ENCODE results near the gene JAKMIP3. TPM values are rescaled to one million over a fixed set of nuclear protein-coding genes. Genes with fewer than 3 reads are reported as not detected.

The JAKMIP3 gene
- total RNA-seq, 3 donors from 2014 or later: 0.20 to 1.4 (median 0.24) TPM

GRCh38 chr10:132050191-132050590 is 15.6 kb upstream of the JAKMIP3 start:
- no peak overlapping the region for H3K4me3 ChIP-seq
- no peak for TF ChIP-seq CTCF (IDR thresholded peaks at IDR 0.05)
- ATAC-seq (no peak), DNase-seq (no peak)
- intact Hi-C loops (cut with DNase I, micrococcal nuclease): no loop called here
- H3K4me1 ChIP-seq (ENCODE audit: low read depth): no peaks in the 10 kb centered on the region
- no peaks in the 10 kb centered on the region for H3K36me3 ChIP-seq (ENCODE audit: low read depth)
- peaks cover 23% of the 10 kb centered on the region for H3K9me3 ChIP-seq

DNA sequence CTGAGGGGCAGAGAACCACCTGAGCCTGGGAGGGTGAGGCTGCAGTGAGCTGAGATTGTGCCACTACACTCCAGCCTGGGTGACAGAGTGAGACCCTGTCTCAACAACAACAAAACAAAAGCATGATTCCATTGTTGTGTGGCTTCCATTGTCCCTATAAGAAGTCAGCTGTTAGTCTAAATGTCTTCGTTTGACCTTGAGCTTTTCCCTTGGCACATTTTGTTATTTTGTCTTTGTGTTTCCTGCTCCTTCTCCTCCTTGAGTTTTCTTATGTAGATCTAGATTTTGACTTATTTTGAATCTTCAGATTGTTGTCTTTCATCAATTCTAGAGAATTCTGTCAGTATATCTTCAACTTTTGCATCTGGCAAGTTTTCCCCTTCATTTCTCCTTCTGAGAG is 13.6 kb upstream of the JAKMIP3 start:
- TF ChIP-seq CTCF (IDR thresholded peaks at IDR 0.05): no peak
- Histone ChIP-seq H3K4me1 (ENCODE audit: low read depth) (no peaks in the 10 kb centered on the region), H3K36me3 (ENCODE audit: low read depth) (no peaks in the 10 kb centered on the region), H3K9me3 (peaks cover 23% of the 10 kb centered on the region), H3K4me3 (no peak overlapping the region)
- intact Hi-C loops (cut with DNase I, micrococcal nuclease): no loop called here
- no peak for ATAC-seq
- DNase-seq: no peak

DNA sequence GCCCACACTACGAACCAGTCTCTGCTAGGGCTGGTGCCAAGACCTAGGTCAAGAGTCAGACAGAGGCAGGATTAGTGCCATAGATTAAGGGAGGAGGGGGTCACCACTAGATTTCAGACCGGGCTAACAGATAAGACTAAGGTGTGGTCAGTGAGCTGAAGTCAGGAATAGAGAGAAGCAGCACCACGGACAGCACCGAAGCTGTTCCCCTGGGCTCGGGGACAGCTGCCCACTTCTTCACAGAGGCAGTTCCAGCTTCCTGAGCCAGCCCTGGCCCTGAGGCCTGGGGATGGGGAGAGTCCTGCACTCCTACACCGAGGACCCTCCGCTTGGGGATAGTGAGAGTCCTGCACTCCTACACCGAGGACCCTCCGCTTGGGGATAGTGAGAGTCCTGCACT is 11.2 kb upstream of the JAKMIP3 start:
- intact Hi-C loops (cut with DNase I, micrococcal nuclease): no loop called here
- Histone ChIP-seq H3K4me1 (ENCODE audit: low read depth) (no peaks in the 10 kb centered on the region), H3K36me3 (ENCODE audit: low read depth) (no peaks in the 10 kb centered on the region), H3K9me3 (peaks cover 23% of the 10 kb centered on the region), H3K4me3 (no peak overlapping the region)
- DNase-seq (peak in 1 of 3 donors; percentile 16), ATAC-seq (no peak)
- no peak for TF ChIP-seq CTCF (IDR thresholded peaks at IDR 0.05)

DNA sequence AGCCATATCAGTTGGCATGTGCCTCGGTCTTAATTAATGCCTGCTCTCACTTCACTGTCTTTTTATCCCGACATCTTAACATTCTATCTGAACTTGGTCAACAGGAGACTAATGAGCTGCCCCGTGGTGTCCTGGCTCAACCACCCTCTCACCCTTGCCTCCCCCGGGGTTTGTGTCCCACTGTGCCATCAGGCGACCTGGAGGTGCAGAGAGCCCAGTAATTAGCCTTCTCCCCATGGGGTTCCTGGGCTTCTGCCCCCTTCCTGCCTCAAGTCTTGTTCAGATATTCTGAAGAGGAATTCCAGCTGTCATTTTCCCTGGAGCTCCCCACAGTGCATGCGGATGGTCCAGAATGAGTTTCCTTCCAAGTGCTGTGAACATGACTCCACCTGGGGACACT is 10.1 kb upstream of the JAKMIP3 start:
- Histone ChIP-seq H3K4me1 (ENCODE audit: low read depth) (no peaks in the 10 kb centered on the region), H3K4me3 (no peak overlapping the region), H3K9me3 (peaks cover 23% of the 10 kb centered on the region), H3K36me3 (ENCODE audit: low read depth) (no peaks in the 10 kb centered on the region)
- TF ChIP-seq CTCF (IDR thresholded peaks at IDR 0.05): no peak
- ATAC-seq: no peak
- intact Hi-C loops (cut with DNase I, micrococcal nuclease): no loop called here
- peak in 1 of 3 donors; percentile 12 for DNase-seq

- intact Hi-C loops (cut with DNase I, micrococcal nuclease): no loop called here
- ATAC-seq (no peak), DNase-seq (no peak)
- no peak overlapping the region for H3K4me3 ChIP-seq
- peaks cover 18% of the 10 kb centered on the region for H3K9me3 ChIP-seq
- no peaks in the 10 kb centered on the region for H3K4me1 ChIP-seq (ENCODE audit: low read depth)
- no peak for TF ChIP-seq CTCF (IDR thresholded peaks at IDR 0.05)
- H3K36me3 ChIP-seq (ENCODE audit: low read depth): no peaks in the 10 kb centered on the region
Observed at GRCh38 chr10:132056663-132057062, 9.1 kb upstream of the JAKMIP3 start.

- ATAC-seq: no peak
- no peak for TF ChIP-seq CTCF (IDR thresholded peaks at IDR 0.05)
Observed at GRCh38 chr10:132057191-132057681, 8.5 kb upstream of the JAKMIP3 start.

More at GRCh38 chr10:132057191-132057681, 8.5 kb upstream of the JAKMIP3 start:
- peaks cover 13% of the 10 kb centered on the region for H3K9me3 ChIP-seq
- no peaks in the 10 kb centered on the region for H3K4me1 ChIP-seq (ENCODE audit: low read depth)
- no peak for DNase-seq
- no peak overlapping the region for H3K4me3 ChIP-seq
- intact Hi-C loops (cut with DNase I, micrococcal nuclease): no loop called here
- H3K36me3 ChIP-seq (ENCODE audit: low read depth): no peaks in the 10 kb centered on the region

Data from mucosa of descending colon (tissue), 3 donors.